Lung microvascular endothelial cell (primary cell): ENCODE data around the gene NBEAL1. TPM values are rescaled to one million over a fixed set of nuclear protein-coding genes. Genes with fewer than 3 reads are reported as not detected.
"Not testable (repeated sequence)": the region's sequence is repeated elsewhere in the genome, so short reads cannot be mapped to it uniquely, and the experiment has no call there.

Experiments used
- DNase-seq, 2 donors: peaks; one replicate each; pipeline versions ENCODE4 v3.0.0 to v3.0.0-alpha.2; 2010; ENCODE audit warnings: low read depth in 2 of 2
- total RNA-seq: library from RNA; depleted of rRNA; stranded (reverse); fragments of >200 nt; gene quantifications from 2 replicates; pipeline ENCODE4 v1.2.1, GENCODE V29; 2014

Gene NBEAL1
- 15.0 and 28.8 TPM in 2 replicates for total RNA-seq

DNA sequence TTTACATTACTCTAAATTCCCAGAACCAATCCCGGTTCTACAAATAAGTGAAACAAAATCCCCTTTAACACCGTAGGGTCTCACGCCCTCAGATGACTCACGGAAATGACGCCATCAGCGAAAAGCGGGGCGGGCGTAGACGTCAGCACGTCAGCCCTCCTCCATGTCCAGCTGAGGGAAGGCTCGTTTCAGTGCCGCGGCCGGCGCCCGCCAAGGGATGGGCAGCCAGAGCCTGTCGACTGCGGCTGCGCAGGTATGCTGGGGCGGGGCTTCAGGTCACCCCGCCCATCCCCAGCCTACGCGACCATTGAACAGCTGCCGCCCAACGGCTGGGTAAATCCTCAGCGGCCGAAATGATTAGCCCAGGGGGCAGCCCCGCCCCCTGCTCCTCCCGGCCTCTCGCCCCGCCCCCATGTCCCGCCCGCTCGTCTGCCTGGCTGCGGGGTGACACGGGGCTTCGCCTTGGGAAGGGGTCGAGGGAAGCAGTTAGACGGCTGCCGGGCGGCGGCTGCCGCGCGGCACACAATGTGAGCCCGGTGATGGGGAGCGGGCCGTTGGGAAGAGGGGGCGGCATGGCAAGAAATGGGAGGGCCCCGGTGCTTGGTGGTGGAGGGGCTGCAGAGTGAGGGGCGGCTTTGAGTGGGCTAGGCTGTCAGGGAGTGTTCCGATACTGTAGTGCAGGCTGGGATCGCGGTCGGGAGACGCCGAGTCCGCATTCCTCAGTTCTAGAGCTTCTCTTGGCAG is at the start of gene NBEAL1:
Gene NBEAL1 (plus strand): TSS at position 420 of the 744 bp plus-strand sequence. CDS start 1,510 bp downstream, outside the sequence.
- peak; percentile 100 for DNase-seq

DNA sequence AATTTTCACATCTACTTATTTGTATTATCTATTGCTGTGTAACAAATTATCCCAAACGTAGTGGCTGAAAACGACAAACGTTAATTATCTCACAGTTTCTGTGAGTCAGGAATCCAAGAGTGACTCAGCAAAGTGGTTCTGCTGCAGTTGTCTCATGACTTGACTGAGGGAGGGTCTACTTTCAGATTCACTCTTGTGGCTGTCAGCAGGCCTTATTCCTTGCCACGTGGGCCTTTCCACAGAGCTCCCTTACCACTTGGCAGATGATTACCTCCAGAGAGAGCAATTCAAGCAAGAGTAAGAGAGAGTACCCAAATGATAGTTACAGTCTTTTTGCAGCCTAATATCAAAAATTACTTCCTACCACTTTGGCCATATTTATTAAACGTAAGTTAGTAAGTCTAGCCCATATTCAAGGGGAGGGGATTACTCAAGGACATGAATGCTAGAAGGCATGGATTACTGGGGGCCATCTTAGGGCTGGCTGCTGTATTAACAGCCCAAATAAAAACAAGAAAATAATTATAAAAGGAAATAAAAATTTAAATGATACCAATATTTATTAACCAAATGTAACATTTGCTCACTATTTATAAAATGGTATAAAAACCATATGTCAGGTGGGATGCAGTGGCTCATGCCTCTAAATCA is 48.7 kb upstream of the NBEAL1 start:
- peak; percentile 40 to 65 for DNase-seq

DNA sequence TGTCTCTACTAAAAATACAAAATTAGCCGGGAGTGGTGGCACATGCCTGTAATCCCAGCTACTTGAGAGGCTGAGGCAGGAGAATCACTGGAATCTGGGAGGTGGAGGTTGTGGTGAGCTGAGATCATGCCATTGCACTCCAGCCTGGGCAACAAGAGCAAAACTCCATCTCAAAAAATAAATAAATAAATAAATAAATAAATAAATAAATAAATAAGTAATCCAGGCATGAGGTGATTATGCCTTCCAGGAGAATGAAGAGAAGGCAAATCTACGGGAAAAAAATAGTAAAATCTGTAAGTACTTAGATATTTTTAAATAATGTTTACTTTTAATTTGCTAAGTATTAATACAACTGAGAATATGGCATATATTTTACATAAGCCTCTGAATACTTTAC is 45.3 kb upstream of the NBEAL1 start:
- not testable (repeated sequence) for DNase-seq

DNA sequence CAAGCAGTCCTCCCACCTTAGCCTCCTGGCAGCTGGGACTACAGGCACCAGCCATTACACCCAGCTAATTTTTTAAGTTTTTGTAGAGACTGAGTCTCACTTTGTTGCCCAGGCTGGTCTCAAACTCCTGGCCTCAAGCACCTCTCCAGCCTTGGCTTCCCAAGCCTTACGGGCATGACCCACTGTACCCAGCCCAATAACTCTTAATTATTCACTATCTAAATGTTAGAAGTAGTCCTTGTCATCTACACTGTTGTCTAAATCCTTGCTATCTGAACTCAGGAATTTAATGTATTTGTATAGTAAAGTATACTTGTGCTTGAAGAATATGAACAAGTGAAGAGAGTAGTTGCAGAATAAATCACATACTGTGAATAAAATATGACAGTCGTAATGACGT is 37.9 kb upstream of the NBEAL1 start:
- no peak for DNase-seq

DNA sequence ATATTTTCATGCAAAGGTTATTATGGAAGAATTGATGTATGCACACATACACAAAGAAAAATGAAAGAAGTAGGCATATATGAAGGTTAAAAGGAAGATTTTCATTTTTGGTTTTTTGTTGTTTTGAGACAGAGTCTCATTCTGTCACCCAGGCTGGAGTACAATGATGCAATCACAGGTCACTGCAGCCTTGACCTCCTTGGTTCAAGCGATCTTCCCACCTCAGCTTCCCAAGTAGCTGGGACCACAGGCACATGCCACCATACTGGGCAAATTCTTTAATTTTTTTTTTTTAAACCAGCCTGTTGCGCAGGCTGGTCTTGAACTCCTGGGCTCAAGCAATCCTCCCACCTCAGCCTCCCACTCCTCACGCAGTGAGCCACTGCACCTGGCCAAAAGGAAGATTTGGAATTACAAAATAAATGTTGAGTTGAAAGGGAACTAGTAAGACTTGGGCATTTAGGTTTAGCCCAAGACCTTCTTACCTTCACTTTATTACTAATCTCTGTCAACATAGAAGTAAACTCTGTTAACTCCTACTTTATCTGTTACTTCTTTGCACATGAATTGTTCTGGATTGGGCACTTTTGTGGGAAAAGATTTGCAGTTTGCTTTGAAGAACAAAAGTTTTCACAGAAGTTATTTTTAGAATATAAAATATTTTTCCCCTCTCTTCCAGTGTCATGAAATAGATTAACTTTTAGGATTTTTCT is 31.7 kb upstream of the NBEAL1 start:
- no peak for DNase-seq

DNA sequence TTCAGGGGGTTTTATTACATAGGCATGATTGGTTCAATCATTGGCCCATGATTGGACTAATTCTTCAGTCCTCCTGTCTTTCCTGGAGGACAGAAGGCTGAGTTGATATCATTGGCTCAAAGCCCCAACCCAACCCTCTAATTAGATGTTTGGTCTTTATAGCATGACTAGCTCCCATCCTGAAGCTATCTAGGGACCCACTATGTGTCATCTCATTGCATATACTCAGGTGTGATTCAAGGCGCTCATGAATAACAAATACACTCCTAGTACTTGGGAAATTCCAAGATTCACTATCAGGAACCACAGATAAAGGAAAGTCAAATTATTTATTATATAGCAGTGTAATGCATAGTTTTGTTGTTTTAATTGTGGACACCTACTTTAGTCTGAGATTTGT is 24.9 kb upstream of the NBEAL1 start:
- no peak for DNase-seq

DNA sequence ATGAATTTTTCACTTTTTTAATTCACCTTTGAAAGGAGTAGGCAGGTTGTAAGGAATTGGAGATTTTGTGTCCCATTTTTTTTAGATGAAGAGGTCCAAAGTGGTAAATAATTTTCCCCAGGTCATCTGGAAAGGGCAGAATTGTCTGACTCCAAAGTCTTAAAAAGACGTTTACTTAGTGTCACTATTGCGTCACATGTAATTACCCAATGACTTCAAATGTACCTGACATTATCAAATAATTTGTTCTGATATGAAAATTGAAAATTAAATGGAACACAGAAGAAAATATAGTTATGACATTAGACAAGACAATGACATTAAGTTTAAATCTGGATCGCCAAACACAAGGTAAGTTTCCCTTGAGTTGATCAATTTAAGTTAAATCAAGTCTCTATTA is 24.2 kb upstream of the NBEAL1 start:
- DNase-seq, result no peak

DNA sequence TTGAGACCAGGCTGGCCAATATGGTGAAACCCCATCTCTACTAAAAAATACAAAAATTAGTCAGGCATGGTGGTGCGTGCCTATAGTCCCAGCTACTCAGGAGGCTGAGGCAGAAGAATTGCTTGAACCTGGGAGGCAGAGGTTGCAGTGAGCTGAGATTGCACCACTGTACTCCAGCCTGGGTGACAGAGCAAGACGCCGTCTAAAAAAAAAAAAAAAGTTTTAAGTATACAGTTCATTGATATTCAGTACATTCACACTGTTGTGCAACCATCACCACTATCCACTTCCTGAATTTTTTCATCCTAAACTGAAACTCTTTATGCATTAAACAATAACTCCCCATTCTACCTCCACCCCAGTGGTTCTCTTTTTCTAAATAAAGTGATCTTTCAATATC is 17.6 kb upstream of the NBEAL1 start:
- DNase-seq, result not testable (repeated sequence)

DNA sequence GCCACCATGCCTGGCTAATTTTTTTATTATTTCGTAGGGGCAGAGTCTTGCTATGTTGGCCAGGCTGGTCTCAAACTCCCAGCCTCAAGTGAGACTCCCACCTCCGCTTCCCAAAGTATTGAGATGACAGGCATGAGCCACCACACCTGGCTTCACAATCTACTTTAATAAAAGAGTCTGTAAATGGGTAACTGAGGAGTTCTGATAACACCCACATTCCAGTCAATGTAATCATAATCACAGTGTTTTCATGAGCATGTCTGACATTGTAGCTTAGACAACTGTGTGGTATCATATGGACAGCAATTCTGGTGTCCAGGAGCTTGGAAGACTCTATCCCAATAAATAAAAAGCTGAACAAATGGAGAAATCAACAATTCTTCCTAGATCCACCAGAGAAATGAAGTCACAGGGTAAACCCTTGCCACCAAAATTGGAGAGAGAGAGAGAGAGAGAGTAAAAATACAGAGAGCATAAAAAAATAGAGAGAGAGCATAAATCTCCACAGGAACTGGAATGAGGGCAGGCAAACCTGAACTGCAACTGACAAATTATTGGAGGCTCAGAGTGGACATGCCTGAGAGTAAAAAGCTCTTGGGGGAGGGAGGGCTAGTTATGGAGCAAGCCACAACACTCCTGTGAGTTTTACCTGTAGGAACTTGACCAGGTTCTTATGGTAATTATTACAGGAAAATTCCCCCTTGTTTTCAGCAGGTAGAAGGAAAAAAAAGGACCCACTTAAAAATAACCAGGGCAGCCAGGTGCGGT is 12.4 kb upstream of the NBEAL1 start:
- no peak for DNase-seq

DNA sequence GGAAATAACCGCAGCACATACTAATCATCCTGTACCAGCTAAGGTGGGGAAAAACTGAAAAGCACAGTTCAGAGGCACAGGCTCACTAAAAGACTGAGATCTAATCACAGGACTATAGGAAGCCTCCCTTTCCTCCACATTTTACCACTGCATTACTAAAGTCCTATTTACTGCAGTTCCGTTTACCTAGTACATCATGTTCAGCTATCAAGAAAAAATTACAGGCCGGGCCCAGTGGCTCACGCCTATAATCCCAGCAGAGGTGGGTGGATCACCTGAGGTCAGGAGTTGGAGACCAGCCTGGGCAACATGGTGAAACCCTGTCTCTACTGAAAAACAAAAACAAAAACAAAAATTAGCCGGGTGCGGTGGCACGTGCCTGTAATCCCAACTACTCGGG is 11.0 kb upstream of the NBEAL1 start:
- DNase-seq, result no peak

DNA sequence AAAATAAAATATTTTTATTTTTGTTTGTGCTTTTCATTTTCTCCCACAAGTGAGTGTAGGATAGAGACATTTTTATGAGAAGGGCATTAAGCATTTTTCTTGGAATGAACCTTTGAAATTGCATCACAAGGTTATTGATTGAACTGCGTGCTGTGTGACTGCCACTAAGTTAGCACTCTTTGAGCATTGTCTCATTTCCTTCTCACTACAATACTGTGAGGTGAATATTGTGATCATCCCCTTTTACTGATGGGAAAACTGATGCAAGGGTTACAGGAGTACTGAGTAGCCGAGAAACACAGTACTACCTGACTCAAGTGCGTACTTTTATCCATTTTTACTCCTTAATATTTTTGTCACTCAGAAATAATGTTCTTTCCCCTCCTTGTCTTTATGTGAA is 2.0 kb downstream of the NBEAL1 start:
- DNase-seq, result peak; percentile 26 to 43

DNA sequence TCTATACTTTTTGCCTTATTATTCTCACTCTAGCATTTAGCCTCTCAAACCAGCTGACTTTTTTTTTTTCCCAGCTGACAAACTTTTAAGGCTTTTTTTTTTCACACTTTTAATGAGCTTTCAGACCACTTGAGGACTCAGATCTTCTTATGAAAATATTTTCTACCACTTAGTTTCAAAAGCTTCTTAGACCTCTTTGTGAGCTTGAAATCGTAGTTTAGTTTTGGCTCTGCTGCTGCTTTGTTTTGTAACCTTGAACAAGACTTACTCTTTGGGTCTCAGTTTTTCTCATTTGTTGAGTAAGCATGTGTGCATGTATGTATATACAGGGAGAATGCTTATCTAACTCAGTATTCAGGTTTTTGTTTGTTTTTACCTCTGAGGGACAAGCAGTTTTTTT is 3.5 kb downstream of the NBEAL1 start:
- peak; percentile 15 to 21 for DNase-seq

DNA sequence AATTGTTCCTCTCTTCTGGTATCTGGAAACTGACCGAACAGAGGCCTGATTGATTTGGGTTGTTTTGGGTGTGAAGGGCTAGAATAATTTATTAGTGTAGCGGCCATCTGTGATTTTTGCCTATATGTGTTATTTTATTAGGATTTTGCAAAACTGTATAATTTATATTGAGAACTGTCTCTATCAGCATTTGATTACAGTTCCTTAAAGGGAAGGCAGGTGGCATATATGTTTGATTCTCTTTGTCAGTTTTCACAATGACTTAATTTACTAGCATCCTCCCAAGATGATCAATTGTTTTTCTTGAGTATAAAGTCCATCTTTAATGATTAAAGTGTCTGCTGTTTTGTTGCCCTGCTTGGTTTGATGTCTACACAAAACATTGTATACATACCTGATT is 4.5 kb downstream of the NBEAL1 start:
- DNase-seq, result no peak

DNA sequence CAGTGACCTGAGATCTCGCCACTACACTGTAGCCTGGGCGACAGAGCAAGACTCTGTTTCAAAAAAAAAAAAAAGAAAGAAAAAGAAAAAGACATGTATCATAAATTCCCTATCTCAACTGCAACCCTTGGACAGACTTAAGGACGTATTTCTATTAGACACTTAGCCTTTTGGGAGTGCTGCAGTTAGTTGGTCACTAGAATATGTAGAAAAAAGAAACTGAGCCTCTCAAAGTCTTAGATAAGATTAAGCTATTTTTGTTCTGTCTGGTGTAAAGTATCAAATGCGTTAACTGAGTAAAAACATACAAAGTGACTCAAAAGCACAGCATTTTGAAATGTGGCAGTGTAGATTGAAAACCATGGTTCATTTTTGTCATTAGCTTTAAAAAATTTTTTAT is 7.3 kb downstream of the NBEAL1 start:
- DNase-seq, result no peak

DNA sequence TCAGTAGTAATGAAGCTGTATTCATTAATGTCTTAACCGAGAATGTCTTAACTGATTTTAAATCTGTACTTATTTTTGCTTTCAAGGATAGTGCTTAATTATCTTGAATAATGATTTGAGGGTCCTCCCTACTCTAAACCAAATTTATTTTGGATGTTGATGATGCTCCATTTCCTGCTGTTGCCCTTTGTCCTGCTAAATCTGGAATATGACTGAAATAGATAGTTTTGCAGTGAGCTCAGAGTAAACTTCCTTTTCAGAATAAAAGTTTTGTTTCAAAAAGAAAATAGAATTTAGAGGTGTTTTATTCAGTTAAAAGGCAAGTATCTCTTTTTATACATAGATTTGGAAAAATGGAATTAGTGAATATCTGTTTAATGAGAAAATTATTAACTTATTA is 8.1 kb downstream of the NBEAL1 start:
- peak; percentile 50 to 72 for DNase-seq

DNA sequence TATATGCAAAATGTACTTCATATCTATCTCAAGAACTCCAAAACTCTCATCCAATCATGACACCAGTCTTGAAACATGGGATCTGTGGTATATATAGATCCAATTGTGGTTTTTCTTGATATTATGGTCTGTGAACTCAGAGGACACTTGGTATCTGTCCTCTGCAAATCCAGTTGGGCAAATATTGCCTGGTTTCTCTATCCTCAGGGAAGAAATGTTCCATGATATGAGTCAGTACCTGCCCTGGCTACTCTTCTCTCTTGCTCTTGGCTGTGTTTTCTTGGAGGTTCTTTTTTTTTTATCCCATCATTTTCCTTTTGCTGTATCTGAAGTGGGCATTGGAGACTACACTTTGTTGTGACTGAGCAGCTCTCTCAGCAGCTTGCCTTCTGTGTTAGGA is 10.9 kb downstream of the NBEAL1 start:
- DNase-seq, result no peak

DNA sequence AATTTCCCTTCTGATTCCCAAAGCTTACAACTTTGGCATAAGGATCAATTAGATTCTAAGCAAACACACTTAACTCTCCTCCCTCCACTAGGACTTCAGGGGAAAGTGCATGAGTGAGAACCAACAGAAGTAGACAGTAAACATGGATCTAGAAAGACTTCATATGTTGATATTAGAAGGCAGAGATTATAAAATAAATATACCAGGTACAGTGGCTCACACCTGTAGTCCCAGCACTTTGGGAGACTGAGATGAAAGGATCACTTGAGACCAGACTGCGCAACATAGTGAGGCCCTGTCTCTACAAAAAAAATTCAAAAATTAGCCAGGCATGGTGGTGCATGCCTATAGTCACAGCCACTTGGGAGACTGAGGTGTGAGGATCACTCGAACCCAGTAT is 15.9 kb downstream of the NBEAL1 start:
- no peak for DNase-seq

DNA sequence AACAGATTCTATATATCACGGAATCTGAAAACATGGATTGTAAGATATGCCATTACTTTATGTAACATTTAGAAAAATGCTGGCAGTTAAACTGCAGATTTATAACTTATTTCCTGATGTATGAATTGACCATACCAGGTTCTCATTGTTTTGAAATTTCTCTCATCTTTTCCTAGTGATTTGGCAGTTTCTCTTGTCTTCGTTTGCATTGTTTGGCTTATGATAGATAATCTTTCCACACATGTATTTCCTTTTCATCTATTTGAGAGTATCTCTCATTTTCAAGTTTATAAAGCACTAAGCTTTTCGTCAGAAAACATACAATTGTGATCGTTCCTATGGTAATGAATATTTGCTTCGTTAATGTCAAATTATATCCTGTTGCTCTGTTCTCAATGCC is 16.3 kb downstream of the NBEAL1 start:
- peak in 1 of 2 donors; percentile 75 for DNase-seq

DNA sequence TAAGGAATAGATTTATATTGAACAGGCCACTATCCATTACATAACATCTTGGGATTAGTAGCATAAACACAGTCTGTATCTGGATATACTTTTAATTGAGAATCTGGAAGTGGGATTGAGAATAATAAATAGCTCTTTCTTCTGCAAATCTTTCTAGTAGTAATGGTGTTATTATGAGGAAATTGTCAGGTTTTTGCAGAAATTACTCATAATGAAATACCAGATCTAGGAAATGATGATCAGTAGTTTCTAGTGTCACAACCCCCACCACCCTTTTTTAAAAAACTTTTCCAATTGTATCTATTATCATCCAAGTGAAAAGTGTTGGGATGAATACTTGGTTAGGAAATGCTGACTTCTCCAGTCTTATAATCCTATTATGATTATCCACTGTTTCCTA is 18.7 kb downstream of the NBEAL1 start:
- no peak for DNase-seq

DNA sequence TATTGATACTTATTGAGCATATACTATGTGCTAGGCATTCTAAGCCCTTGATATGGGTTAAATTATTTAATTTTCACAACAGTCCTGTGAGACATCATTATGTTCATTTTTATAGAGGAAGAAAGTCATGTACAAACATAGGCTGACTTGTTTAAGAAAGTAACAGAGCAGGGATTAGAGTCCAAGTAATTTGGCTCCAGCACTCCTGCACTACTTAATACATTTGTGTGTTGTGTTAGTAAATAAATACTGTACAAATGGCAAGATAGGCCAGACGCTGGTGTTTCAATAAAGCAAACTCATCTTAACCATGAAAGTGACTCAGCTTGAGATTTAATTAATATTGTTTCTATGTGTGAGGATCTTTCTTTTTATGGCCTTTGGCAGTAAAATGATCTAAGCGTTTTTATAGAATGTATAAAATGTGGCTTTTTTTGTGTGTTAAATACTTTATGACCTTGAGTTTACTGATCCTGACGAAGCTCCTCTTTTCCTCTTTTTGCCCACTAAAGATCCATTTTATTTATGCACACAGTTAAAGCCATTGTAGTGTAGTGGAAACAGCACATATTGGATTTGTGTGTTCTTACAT is 21.3 kb downstream of the NBEAL1 start:
- no peak for DNase-seq

DNA sequence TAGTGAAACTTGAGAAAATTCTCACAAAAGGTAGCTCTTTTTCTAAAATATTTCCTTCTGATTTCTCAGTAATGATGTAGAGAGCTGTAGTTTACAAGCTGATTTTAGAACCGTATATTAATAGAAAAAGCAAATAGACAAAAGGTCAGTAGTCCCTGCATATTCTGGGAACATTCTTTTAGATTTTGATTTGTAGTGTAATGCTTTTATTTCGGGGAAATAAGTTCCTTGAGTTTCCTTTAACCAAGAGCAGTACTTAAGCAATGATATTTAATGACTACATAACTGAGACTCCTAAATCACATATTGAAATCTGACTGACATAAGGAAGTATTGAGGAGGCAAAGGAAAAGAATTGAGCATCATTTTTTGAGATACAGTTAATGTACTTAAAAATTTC is 22.4 kb downstream of the NBEAL1 start:
- no peak for DNase-seq

DNA sequence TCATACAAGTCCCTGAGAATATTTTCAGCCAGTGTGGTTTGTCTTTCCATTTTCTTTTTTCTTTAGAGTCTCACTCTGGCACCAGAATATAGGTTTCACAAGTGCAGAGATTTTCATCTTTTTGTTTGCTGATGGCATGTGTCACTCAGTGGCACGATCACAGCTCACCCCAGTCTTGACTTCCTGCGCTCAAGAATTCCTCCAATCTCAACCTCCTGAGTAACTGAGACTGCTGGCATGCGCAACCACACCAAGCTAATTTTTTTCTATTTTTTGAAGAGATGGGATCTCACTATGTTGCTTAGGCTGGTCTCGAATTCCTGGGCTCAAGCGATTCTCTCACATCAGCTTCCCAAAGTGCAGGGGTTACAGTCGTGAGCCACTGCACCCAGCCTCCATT is 23.9 kb downstream of the NBEAL1 start:
- DNase-seq, result no peak
